IgD-negative memory B cell (primary cell): ENCODE results near the gene NR2C2. TPM values are rescaled to one million over a fixed set of nuclear protein-coding genes. Genes with fewer than 3 reads are reported as not detected.

Experiments
- H3K27ac Mint-ChIP-seq, 3 donors: one replicate each; pipeline ENCODE4 v1.8.0; 2020 to 2022; ENCODE audit warnings: mild to moderate bottlenecking in 3 of 3, mixed read lengths in 3 of 3, moderate library complexity in 1 of 3
- H3K27me3 Mint-ChIP-seq: one replicate; pipeline ENCODE4 v1.8.0; 2021; ENCODE audit warnings: mixed read lengths
- H3K36me3 Mint-ChIP-seq: one replicate; pipeline ENCODE4 v1.8.0; 2020; ENCODE audit warnings: mild to moderate bottlenecking, mixed read lengths
- H3K4me1 Mint-ChIP-seq, 3 donors: one replicate each; pipeline ENCODE4 v1.8.0; 2020 to 2022; ENCODE audit warnings: mixed read lengths in 3 of 3, mild to moderate bottlenecking in 1 of 3
- H3K4me3 Mint-ChIP-seq, 4 donors: one replicate each; pipeline ENCODE4 v1.8.0; 2020 to 2022; ENCODE audit warnings: mild to moderate bottlenecking in 4 of 4, mixed read lengths in 4 of 4, moderate library complexity in 3 of 4
- H3K9me3 Mint-ChIP-seq, 3 donors: one replicate each; pipeline ENCODE4 v1.8.0; 2020 to 2021; ENCODE audit warnings: mixed read lengths in 3 of 3, mild to moderate bottlenecking in 1 of 3
- polyA plus RNA-seq: library from polyadenylated mRNA; unstranded; fragments of 300-500 nt; fragmentation: Illumina TruSeq; gene quantifications from one replicate; pipeline ENCODE4 v1.2.3, GENCODE V29; 2021

Gene NR2C2
- polyA plus RNA-seq, 1 donor from 2014 or later = 11.5 TPM

GRCh38 chr3:15096046-15096445 is 148.7 kb downstream of the NR2C2 start:
- Mint-ChIP-seq H3K4me1 (peaks cover 9 to 27% (median 18%) of the 10 kb centered on the region in 3 donors), H3K36me3 (peaks cover 2% of the 10 kb centered on the region), H3K27me3 (peaks cover 2% of the 10 kb centered on the region), H3K9me3 (no peaks in the 10 kb centered on the region), H3K4me3 (peak overlapping the region in 1 of 4 donors; percentile 46), H3K27ac (peak overlapping the region in 1 of 3 donors; percentile 89)

GRCh38 chr3:15097891-15098290 is 150.5 kb downstream of the NR2C2 start:
- peaks cover 2% of the 10 kb centered on the region for H3K27me3 Mint-ChIP-seq
- H3K4me1 Mint-ChIP-seq = peaks cover 9 to 23% (median 19%) of the 10 kb centered on the region in 3 donors
- no peaks in the 10 kb centered on the region for H3K36me3 Mint-ChIP-seq
- H3K9me3 Mint-ChIP-seq = no peaks in the 10 kb centered on the region
- H3K27ac Mint-ChIP-seq = peak overlapping the region; percentile 48 to 76 (median 66)
- H3K4me3 Mint-ChIP-seq = peak overlapping the region; percentile 84 to 100 (median 96)

Other genes starting within 250 kb of the NR2C2 start
- not detected for gene FGD5, start 128.6 kb upstream of the NR2C2 start, polyA plus RNA-seq
- gene MRPS25, start 117.7 kb downstream of the NR2C2 start, polyA plus RNA-seq = 29.2 TPM
- gene RBSN, start 151.6 kb downstream of the NR2C2 start, polyA plus RNA-seq = 18.2 TPM